ENCODE measurements around the gene PATJ.

DNA sequence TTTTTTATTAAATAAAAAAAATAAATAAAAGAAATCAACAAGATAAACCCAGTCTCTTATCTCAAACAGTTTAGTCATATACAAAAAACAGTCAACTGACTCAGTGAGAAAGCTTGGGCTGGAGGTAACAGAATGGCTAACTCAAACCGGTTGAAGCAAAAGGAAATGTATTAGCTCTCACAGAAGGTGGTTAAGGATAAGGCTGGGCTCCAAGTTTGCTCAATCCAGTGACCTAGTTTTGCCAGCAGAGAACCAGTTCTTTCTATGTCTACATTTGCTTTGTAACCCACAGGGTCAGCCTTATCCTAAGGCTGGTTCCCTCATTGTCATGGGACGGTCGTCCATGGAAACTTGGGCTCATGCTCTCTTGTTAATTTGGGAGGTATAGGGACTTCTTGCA, 307.9 kb downstream of the PATJ start:
- TF ChIP-seq POLR2A (IDR thresholded peaks at IDR 0.05; ENCODE audit: low read depth, low read length) (no peak), EZH2 (IDR thresholded peaks at IDR 0.05; ENCODE audit: borderline replicate concordance, low read depth, low read length, severe bottlenecking) (no peak), POLR2AphosphoS5 (IDR thresholded peaks at IDR 0.05; ENCODE audit: insufficient read depth, low read depth, low read length) (no peak), MYC (IDR thresholded peaks at IDR 0.05; ENCODE audit: low read depth, low read length) (no peak)
- TF ChIP-seq, protein P1, sequence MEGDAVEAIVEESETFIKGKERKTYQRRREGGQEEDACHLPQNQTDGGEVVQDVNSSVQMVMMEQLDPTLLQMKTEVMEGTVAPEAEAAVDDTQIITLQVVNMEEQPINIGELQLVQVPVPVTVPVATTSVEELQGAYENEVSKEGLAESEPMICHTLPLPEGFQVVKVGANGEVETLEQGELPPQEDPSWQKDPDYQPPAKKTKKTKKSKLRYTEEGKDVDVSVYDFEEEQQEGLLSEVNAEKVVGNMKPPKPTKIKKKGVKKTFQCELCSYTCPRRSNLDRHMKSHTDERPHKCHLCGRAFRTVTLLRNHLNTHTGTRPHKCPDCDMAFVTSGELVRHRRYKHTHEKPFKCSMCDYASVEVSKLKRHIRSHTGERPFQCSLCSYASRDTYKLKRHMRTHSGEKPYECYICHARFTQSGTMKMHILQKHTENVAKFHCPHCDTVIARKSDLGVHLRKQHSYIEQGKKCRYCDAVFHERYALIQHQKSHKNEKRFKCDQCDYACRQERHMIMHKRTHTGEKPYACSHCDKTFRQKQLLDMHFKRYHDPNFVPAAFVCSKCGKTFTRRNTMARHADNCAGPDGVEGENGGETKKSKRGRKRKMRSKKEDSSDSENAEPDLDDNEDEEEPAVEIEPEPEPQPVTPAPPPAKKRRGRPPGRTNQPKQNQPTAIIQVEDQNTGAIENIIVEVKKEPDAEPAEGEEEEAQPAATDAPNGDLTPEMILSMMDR (IDR thresholded peaks at IDR 0.05; ENCODE audit: extremely low read depth in 1 of 2, insufficient read depth in 1 of 2, low read depth in 1 of 2, low read length in 2 of 2) = no peak
- TF ChIP-seq, protein P2, sequence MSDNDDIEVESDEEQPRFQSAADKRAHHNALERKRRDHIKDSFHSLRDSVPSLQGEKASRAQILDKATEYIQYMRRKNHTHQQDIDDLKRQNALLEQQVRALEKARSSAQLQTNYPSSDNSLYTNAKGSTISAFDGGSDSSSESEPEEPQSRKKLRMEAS (IDR thresholded peaks at IDR 0.05; ENCODE audit: insufficient read depth, insufficient read length) = no peak

Data from endothelial cell of umbilical vein (primary cell).